GM21619 (cell line): ENCODE data around the gene SLC39A13.

Experiments used
- ATAC-seq: cut with Tn5 transposase; IDR thresholded peaks from one replicate; pipeline ENCODE4 v1.9.1; 2021; ENCODE audit not compliant: unreplicated experiment

SLC39A13 gene

GRCh38 chr11:47449541-47449940 is 41.2 kb downstream of the SLC39A13 start:
- no peak for ATAC-seq

GRCh38 chr11:47451436-47451835 is 43.0 kb downstream of the SLC39A13 start:
- no peak for ATAC-seq

GRCh38 chr11:47451990-47452389 is 43.6 kb downstream of the SLC39A13 start:
- ATAC-seq: no peak

- no peak for ATAC-seq
These were observed 45.0 kb downstream of the SLC39A13 start for GRCh38 chr11:47453365-47453764.

GRCh38 chr11:47454258-47454671 is 45.9 kb downstream of the SLC39A13 start:
- peak; percentile 51 for ATAC-seq

GRCh38 chr11:47460571-47461235 is 52.3 kb downstream of the SLC39A13 start:
- ATAC-seq: no peak

- no peak for ATAC-seq
These were observed 53.5 kb downstream of the SLC39A13 start for GRCh38 chr11:47461876-47462275.

GRCh38 chr11:47464483-47464882 is 56.1 kb downstream of the SLC39A13 start:
- no peak for ATAC-seq
